Measurements from ENCODE around the gene LEPROT. TPM values are rescaled to one million over a fixed set of nuclear protein-coding genes. Genes with fewer than 3 reads are reported as not detected.

LEPROT gene
- total and polyA plus RNA-seq, 10 of the 15 experiments (the other 5 are each of a cell fraction or from before 2014, with no cell fraction given) = 14.9 to 38.1 (median 17.4) TPM

DNA sequence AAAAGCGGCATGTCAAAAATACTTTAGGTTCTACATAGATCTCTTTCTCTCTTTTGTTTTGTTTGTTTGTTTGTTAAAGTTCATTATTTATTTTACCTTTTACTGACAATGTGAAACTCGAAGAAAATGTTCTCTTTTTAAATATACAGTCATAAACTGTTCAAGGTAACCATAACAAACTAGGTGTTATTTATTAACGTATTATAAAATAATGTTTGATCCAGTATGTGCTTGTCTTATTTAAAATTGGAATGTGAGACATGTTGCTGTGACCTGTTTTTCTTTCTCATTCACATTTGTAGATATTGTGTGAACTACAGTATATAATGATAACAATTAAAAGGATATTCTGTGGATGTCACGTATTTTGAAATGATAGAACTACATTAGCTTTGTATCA, 5.9 kb upstream of the LEPROT start (continued):
- TF ChIP-seq PRDM15 (CRISPR knock-in tag; IDR thresholded peaks at IDR 0.05) (no peak), RELA (IDR thresholded peaks at IDR 0.05; ENCODE audit: borderline replicate concordance, partially characterized antibody) (no peak)

DNA sequence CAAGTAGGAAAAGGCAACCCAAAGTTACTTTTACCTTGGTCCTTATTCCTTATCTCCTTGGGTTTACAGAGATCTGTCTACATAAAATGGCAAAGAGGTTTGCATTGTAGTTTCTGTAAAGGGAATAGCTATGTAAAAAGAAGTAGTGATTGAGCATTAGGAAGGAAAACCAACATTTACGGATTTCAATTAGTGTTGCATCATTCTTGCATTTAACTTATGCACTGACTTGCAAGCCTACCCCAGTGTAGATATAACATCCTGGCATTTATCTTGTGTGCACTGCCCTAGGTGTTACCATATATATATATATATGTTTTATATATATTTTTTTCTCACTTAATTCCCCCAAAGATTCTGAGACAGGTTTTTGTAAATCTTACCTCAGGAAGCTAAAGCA, 3.7 kb upstream of the LEPROT start:
- ChIA-PET CTCF (interaction anchor here (4.2 kb wide), 1 partner anchor 13 kb away, joined by 41 read pairs; no protein-coding TSS in a partner anchor), RAD21 (ENCODE audit: unreplicated experiment) (no interaction called here), SMC1A (ENCODE audit: uncharacterized antibody, unreplicated experiment) (interaction anchor here (0.9 kb wide), 1 partner anchor 22 kb away, joined by 3 read pairs; no protein-coding TSS in a partner anchor), POLR2A (no interaction called here)
- DNase-seq (ENCODE audit: low read depth, low spot score) (no peak), FAIRE-seq (no peak), ATAC-seq (no peak)
- intact Hi-C loops (cut with micrococcal nuclease; ENCODE audit: unreplicated experiment) = no loop called here
- H3K4me1 ChIP-seq (ENCODE audit: control insufficient read depth, insufficient read depth, low read length) = peaks cover 6% of the 10 kb centered on the region
- no peak overlapping the region for H3K4me2 ChIP-seq (ENCODE audit: control insufficient read depth, insufficient read depth)
- no peak overlapping the region for H3K4me3 ChIP-seq
- in situ Hi-C loops (cut with MboI) = no loop called here
- no TSS peak for BruUV-seq (replicated peaks)
- WGBS (ENCODE audit: insufficient coverage, insufficient replicate concordance, low lambda C conversion rate, missing lambda C conversion rate) = 100% methylated on average over 1 of the region's 1 CpG
- H3K9ac ChIP-seq (ENCODE audit: control insufficient read depth, insufficient read depth, low read length) = no peak overlapping the region
- H2AFZ ChIP-seq (ENCODE audit: control insufficient read depth, low read depth, low read length) = no peak overlapping the region
- no peaks in the 10 kb centered on the region for H3K36me3 ChIP-seq (ENCODE audit: control insufficient read depth in 2 of 2, insufficient read depth in 2 of 2, low read length in 1 of 2)
- no peaks in the 10 kb centered on the region for H3K27me3 ChIP-seq (replicated peaks in 1 of 2; ENCODE audit: control insufficient read depth in 2 of 2, insufficient read depth in 2 of 2, low read length in 1 of 2)
- H3K79me2 ChIP-seq (ENCODE audit: control insufficient read depth, insufficient read depth, low read length) = peaks cover 12% of the 10 kb centered on the region
- H3K9me3 ChIP-seq (replicated peaks; ENCODE audit: control insufficient read depth, insufficient read depth, low read length) = no peaks in the 10 kb centered on the region; the same call in 2 of the 3 replicates
- no peaks in the 10 kb centered on the region for H4K20me1 ChIP-seq (ENCODE audit: control insufficient read depth, insufficient read depth)
- H3K27ac ChIP-seq (ENCODE audit: control insufficient read depth, insufficient read depth) = no peak overlapping the region
- TF ChIP-seq EGR1 (IDR thresholded peaks at IDR 0.05; ENCODE audit: borderline replicate concordance in 1 of 2, low read depth in 2 of 2, low read length in 2 of 2) (no peak), FOXK2 (IDR thresholded peaks at IDR 0.05) (no peak), NFYB (IDR thresholded peaks at IDR 0.05; ENCODE audit: insufficient read depth, low read depth, low read length) (no peak), SPI1 (IDR thresholded peaks at IDR 0.05; ENCODE audit: borderline replicate concordance, insufficient read depth, low read depth, low read length) (no peak), CEBPB (IDR thresholded peaks at IDR 0.05; ENCODE audit: borderline replicate concordance in 1 of 2, low read depth in 2 of 2, low read length in 2 of 2) (no peak), RCOR1 (conservative IDR thresholded peaks at IDR 0.05; ENCODE audit: low read depth, low read length) (no peak), MYB (IDR thresholded peaks at IDR 0.05; ENCODE audit: borderline replicate concordance, low read depth, low read length) (no peak), ZNF622 (IDR thresholded peaks at IDR 0.05) (no peak), PRDM15 (CRISPR knock-in tag; IDR thresholded peaks at IDR 0.05) (no peak)
